ENCODE data around the gene ATAD3B. TPM values are rescaled to one million over a fixed set of nuclear protein-coding genes. Genes with fewer than 3 reads are reported as not detected.
"Not testable (repeated sequence)": the region's sequence is repeated elsewhere in the genome, so short reads cannot be mapped to it uniquely, and the experiment has no call there.

ATAD3B gene
- total RNA-seq, 1 donor from 2014 or later, result 8.3 TPM

- no peak for TF ChIP-seq CTCF (IDR thresholded peaks at IDR 0.05; ENCODE audit: borderline replicate concordance)
- no peak for DNase-seq
Measured at GRCh38 chr1:1428174-1428573, 43.4 kb upstream of the ATAD3B start.

GRCh38 chr1:1428967-1429366, 42.6 kb upstream of the ATAD3B start:
- not testable (repeated sequence) for H3K9me3 ChIP-seq (replicated peaks); DNase-seq

More at GRCh38 chr1:1428174-1428573, 43.4 kb upstream of the ATAD3B start:
- peaks cover 33% of the 10 kb centered on the region for H3K27me3 ChIP-seq (ENCODE audit: low read depth)
- intact Hi-C loops (cut with micrococcal nuclease), result no loop called here
- peak overlapping the region; percentile 97 for H3K27ac ChIP-seq (replicated peaks)
- no peak overlapping the region for H3K4me3 ChIP-seq
- no peaks in the 10 kb centered on the region for H3K9me3 ChIP-seq (replicated peaks)
- H3K4me1 ChIP-seq, result peaks cover 51% of the 10 kb centered on the region
- no peaks in the 10 kb centered on the region for H3K36me3 ChIP-seq

GRCh38 chr1:1429671-1430073, 41.9 kb upstream of the ATAD3B start:
- Histone ChIP-seq H3K9me3 (replicated peaks) (no peaks in the 10 kb centered on the region), H3K27ac (replicated peaks) (peak overlapping the region; percentile 97), H3K27me3 (ENCODE audit: low read depth) (peaks cover 47% of the 10 kb centered on the region), H3K36me3 (no peaks in the 10 kb centered on the region), H3K4me3 (peak overlapping the region; percentile 42), H3K4me1 (peaks cover 66% of the 10 kb centered on the region)
- DNase-seq, result no peak
- intact Hi-C loops (cut with micrococcal nuclease), result no loop called here
- TF ChIP-seq CTCF (IDR thresholded peaks at IDR 0.05; ENCODE audit: borderline replicate concordance), result no peak

More at GRCh38 chr1:1428967-1429366, 42.6 kb upstream of the ATAD3B start:
- H3K36me3 ChIP-seq; intact Hi-C loops (cut with micrococcal nuclease); H3K4me3 ChIP-seq: not testable (repeated sequence)
- H3K27ac ChIP-seq (replicated peaks), result peak overlapping the region; percentile 97
- H3K27me3 ChIP-seq (ENCODE audit: low read depth), result peaks cover 40% of the 10 kb centered on the region
- H3K4me1 ChIP-seq, result peaks cover 59% of the 10 kb centered on the region

DNA sequence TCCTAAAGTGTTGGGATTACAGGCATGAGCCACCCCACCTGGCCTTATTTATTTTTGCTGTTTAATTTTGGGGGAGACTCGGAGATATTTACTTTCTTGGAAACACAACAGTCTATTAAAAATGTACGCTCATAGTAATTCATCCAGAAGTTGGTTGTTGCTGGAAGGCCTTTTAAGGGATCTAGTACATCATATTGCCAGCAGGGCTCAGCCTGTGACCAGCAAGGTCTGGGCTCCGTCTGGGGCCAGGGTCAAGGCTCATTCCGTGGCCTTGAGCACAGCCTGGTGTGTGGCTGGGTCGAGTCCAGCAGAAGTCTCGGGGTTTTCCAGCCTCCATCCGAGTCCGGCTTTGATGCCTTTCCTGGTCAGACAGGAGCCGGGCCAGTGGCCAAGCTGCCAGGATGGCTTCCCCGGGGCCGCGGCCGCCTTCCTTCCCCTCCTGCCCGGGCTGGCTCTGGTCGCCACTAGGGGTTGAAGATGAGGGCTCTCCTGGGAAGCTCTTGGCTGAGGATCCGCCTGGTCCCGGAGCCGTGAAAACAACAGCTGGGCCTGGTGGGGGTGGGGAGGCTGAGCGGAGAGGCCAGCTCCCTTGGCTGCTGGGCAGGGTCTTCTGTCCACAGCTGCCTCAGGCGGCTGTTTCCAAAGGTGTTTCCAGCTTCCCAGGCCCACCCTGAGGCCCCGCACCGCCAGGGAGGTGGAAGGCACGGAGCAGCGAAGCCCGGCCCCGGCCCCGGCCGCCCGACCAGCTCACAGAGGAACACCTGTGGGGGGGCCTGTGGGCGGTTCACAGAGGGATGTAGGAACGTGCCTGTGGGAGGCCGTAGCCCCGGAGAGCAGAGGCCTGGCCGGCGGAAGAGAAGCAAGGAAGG, 41.2 kb upstream of the ATAD3B start:
- Histone ChIP-seq H3K4me1 (peaks cover 73% of the 10 kb centered on the region), H3K27ac (replicated peaks) (peak overlapping the region; percentile 97)
- peak; percentile 52 for TF ChIP-seq CTCF (IDR thresholded peaks at IDR 0.05; ENCODE audit: borderline replicate concordance)

GRCh38 chr1:1430992-1431844, 40.3 kb upstream of the ATAD3B start:
- Histone ChIP-seq H3K27me3 (ENCODE audit: low read depth) (peaks cover 49% of the 10 kb centered on the region), H3K36me3 (no peaks in the 10 kb centered on the region), H3K4me1 (peaks cover 79% of the 10 kb centered on the region), H3K27ac (replicated peaks) (peak overlapping the region; percentile 97), H3K9me3 (replicated peaks) (no peaks in the 10 kb centered on the region), H3K4me3 (peak overlapping the region; percentile 42)
- DNase-seq, result no peak
- intact Hi-C loops (cut with micrococcal nuclease), result no loop called here
- no peak for TF ChIP-seq CTCF (IDR thresholded peaks at IDR 0.05; ENCODE audit: borderline replicate concordance)

More for the DNA sequence above, 41.2 kb upstream of the ATAD3B start:
- Histone ChIP-seq H3K36me3 (no peaks in the 10 kb centered on the region), H3K27me3 (ENCODE audit: low read depth) (peaks cover 54% of the 10 kb centered on the region), H3K4me3 (peak overlapping the region; percentile 42), H3K9me3 (replicated peaks) (no peaks in the 10 kb centered on the region)
- intact Hi-C loops (cut with micrococcal nuclease), result no loop called here
- peak; percentile 87 for DNase-seq
